Stimulated activated naive CD8-positive, alpha-beta T cell treated with anti-CD3 and anti-CD28 coated beads, Interleukin-15, Interleukin-2, amounts not matched to agents 100 U/mL and 50 U/mL, for 24 hours (primary cell): ENCODE results near the gene DUS2.

ENCODE experiments used
- ATAC-seq: fragments of 150-1000 bp; cut with Tn5 transposase; one replicate; pipeline ENCODE4 v1.10.0; 2021
- DNase-seq: peaks from one replicate; pipeline ENCODE4 v3.0.0; 2021

Gene DUS2

DNA sequence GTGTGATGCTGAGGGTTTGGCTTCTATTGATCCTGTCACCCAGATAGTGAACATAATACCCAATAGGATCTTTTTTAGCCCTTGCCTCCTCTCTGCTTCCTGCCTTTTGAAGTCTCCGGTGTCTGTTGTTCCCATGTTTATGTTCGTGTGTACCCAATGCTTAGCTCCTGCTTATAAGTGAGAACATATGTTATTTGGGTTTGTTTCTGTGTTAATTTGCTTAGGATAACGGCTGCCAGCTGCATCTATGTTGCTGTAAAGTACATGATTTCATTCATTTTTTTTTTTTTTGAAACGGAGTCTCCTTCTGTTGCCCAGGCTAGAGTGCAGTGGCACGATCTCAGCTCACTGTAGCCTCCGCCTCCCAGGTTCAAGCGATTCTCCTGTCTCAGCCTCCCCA lies 23.0 kb downstream of the DUS2 start:
- ATAC-seq, result no peak

GRCh38 chr16:68047987-68048386 lies 24.9 kb downstream of the DUS2 start:
- ATAC-seq (no peak), DNase-seq (no peak)

More for the DNA sequence above, 23.0 kb downstream of the DUS2 start:
- DNase-seq, result no peak

- no peak for ATAC-seq
- DNase-seq, result no peak
Measured at GRCh38 chr16:68049449-68049848, 26.4 kb downstream of the DUS2 start.

- ATAC-seq (no peak), DNase-seq (no peak)
Measured at GRCh38 chr16:68055395-68055794, 32.3 kb downstream of the DUS2 start.

DNA sequence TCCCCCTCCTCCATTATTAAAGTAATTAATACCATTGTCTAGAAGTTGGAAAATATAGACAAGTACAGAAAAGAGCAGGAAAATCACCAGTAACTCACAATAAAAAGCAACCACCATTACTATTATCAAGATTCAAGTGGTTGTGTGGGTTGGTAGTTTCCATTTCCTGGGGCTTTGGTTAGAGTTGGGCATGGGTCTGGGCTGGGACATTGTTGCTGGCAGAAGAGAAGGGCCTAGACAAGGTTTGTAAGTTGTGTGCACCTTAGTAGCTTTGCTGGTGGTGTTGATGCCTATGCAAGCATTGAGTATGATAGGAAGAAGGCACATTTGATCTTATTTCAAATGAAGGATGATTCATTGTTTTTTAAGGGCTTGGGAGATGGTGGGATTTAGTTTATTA lies 36.7 kb downstream of the DUS2 start:
- peak; percentile 55 for ATAC-seq
- no peak for DNase-seq

DNA sequence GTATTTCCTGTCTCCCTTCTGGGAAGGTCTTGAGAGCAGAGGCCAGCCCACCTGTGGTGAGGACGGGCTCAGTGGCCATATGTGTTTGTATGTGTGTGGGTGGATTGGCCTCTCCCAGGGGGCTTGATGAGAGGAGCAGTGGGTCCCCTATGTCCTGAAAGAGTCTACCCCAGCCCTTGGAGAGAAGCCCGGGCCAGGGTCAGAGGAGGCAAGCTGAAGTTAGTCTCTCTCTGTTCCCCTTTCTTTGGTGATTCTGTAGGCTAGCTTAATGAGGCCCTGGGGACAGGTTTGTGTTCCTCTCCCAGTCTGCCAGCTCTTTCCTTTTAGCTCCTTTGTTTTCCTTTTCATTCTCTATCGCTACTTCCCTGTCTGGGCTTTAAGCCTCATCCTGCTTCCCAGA lies 38.3 kb downstream of the DUS2 start:
- ATAC-seq (no peak), DNase-seq (no peak)

- peak; percentile 38 for DNase-seq
- ATAC-seq, result peak; percentile 69
Measured at GRCh38 chr16:68062910-68063393, 39.9 kb downstream of the DUS2 start.

DNA sequence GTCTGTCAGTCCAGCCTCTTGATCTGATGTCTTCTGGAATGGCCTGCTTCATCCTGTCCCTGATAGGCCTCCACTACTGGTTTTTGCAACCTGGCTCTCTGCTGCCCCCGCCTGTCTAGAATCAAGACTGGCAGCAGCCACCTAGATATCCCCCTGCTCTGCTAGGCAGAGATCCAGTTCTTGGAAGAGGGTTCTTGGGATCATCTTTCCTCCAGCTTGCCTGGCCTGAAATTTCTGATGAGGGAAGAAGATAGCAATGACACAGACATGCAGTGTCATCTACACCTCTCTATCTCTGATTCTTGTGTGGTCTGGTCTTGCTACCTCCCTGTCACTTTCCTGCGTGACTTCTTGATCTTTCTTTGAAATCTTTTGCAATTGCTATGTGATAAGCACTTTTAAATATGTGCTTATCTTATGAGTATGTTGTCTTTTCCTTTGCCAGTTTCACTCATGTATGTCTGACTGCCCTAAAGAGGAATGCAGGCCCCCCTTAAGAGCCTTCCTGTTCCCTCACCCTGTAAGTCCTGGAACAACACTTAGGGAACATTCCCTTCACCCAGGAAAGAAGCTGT lies 41.8 kb downstream of the DUS2 start:
- DNase-seq, result peak; percentile 79

DNA sequence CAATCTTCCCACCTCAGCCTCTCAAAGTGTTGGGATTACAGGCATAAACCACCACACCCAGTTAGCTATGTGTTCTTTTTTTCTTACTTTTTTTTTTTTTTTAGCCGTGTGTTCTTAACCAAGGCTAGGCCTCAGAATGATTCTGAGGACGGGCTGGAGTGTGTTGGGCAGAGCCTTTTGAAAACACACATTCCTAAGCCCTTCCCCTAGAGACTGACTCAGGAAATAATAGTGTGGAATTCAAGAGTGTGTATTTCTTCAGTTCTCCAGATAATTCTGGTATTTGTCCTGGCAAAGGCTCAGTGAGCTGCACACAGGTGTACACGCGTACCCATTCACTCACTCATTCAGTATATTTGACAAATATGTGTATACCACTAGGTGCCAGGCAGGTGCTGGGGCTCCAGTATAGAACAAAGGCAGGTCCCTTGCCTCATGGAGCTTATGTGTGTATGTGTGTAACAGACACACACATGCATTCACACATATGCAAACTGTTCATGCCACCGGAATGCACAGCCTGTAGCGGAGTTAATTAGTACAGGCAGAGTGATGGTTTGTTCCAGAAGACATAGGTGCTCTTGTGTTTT lies 42.7 kb downstream of the DUS2 start:
- no peak for ATAC-seq
- no peak for DNase-seq

More for the DNA sequence above, 41.8 kb downstream of the DUS2 start:
- ATAC-seq, result peak; percentile 67

DNA sequence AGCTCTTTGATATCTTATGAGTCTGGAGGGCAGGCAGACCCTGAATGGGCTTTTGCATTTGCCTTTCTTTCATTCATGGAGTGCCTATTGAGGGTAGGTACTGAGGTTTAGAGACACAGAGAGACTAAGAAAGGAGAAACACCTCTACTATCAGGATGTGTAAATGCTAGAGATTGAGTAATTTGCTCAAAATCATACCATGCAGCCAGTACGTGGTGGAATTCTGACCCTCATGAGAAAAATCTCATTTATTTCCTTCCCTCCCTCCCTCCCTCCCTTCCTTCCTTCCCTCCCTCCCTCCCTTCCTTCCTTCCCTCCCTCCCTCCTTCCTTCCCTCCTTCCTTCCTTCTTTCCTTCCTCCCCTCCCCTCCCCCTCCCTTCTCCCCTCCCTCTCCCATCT lies 43.7 kb downstream of the DUS2 start:
- no peak for DNase-seq
- ATAC-seq, result no peak

GRCh38 chr16:68068926-68069325 lies 45.8 kb downstream of the DUS2 start:
- DNase-seq, result no peak
- ATAC-seq, result no peak

DNA sequence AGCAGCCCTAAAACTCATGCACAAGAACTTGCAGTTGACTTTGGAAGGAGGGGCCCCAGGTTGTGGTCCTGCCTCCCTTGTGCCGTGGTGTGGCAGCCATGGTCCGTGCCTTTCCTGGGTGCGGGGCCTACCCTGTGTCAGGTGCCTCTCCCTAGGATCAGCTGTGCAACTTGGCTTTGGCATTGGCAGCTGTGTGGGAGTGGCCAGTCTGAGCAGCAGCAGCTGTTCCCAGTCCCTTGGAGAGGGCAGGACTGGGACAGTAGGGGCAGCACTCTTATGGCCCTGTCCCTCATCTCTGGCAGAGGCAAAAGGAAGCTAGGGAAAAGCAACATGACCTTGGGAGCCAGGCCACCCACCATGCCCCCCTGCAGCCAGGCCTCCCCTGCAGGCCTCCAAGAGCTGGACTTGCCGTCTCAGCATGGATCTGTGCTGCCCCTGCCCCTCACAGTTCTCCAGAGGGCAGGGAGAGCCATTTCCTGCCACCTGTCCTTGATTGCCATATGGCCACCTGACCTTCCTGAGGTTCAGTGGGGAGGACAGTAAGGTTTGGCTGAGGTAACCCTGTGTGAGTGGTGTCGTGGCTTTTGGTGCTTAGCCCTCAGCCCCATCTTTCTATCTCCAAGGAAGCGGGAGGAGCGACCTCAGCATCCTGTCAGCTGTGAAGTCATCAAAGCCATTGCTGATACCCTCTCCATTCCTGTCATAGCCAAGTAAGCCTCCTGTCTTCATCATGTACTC lies 46.6 kb downstream of the DUS2 start:
- DNase-seq (no peak), ATAC-seq (peak; percentile 21)

- DNase-seq (no peak), ATAC-seq (peak; percentile 30)
Measured at GRCh38 chr16:68070249-68070730, 47.2 kb downstream of the DUS2 start.

DNA sequence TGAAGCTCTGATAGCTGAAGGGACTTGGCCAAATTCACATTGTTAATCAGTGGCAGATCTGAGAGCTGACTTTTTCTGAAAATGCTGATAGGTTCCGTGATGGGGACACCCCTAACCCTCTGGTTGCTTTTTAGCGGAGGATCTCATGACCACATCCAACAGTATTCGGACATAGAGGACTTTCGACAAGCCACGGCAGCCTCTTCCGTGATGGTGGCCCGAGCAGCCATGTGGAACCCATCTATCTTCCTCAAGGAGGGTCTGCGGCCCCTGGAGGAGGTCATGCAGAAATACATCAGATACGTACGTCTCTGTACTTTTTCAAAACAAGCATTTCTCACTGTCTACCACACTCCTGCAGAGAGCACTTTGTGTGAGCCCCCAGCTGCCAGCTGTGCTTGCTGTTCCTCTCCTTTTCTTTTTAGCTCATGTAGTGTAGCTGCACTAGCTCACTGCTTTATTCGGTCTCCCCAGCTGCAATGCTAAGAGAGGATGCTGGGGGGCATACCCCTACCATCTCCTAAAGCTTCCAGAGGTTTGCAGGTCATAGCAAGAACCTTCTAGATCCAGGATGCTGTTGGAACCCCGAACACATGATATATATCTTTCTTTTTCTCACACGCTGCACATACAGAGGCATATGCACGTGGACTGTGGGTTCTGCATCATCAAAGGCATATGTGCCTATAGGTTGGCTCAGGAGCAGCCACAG lies 47.9 kb downstream of the DUS2 start:
- ATAC-seq, result no peak
- DNase-seq, result no peak

DNA sequence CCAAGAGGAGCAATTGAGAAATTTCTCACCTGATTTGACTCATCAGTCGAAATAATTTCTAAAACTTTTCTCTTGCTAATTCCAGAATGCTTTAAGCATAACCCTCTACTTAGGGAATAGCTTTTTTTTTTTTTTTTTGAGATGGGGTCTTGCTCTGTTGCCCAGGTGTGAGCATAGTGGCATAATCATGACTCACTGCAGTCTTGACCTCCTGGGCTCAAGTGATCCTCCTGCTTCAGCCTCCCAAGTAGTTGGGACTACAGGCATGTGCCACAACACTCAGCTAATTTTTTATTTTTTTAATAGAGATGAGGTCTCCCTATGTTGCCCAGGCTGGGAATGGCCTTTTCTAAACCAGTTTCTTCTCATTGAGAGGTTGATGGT lies 48.4 kb downstream of the DUS2 start:
- ATAC-seq (no peak), DNase-seq (no peak)

DNA sequence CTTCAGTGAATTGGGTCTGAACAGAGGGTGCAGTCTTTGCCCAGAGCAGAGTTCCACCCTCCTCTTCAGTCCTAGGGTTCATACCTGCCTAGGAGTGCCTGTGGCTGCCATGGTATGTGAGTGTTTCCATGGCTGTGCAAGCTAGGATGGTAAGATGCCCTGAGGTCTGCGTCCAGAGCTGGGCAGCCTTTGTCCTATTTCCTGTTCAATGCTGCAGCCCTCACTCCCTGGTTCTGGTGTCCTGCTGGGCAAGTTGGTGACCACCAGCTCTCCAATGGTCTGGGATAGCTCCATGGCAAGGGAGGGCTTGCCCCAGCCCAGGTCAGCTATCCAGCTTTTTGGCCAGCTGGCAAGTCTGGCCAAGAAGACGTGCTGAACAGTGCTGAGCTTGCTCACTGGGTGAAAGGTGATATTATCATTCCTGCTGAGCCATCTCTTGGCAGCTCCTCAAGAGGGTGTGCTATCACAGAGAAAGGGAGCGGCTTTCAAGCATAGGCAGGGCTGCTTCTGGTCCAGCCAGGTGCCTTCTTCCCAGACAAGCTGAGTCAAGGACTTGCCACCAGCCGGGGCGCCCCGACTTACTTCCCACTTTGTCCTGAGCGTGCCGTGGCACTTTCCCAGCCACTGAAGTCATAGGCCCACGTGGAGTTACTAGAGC lies 49.1 kb downstream of the DUS2 start:
- no peak for ATAC-seq
- no peak for DNase-seq

DNA sequence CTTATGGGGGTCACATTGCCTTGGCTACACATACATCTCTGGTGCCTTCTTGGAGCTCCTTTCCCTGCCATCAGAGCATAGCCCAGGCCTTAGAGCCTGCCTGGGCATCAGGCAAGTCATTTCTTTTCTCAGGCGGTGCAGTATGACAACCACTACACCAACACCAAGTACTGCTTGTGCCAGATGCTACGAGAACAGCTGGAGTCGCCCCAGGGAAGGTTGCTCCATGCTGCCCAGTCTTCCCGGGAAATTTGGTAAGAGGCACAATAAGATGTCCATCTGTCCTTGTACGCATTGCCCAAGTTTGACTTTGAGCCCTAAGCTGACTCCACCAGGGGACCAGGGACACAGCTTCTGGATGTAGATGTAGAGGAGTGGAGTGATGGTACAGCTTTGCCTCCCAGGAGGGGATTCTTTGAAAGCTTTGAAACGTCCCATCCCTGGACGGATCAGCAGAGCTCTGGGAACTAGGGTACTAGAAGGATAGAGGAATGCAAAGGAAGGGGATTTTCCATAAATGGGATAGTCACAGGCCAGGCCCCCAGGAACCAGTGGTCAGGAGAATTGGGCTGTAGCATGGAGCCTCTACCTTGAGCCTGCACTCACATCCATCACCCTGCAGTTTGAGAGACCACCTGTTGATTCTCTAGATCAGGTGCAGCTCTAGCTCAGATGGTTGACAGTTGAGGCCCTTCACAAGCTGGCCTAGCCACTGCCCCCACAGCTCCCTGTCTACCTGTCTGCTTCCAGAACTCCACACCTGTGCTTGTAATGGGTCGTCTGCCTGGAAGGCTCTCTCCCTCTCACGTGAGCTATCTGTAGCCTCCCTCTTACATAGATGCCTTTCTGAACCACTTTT lies 51.0 kb downstream of the DUS2 start:
- no peak for DNase-seq
- no peak for ATAC-seq

DNA sequence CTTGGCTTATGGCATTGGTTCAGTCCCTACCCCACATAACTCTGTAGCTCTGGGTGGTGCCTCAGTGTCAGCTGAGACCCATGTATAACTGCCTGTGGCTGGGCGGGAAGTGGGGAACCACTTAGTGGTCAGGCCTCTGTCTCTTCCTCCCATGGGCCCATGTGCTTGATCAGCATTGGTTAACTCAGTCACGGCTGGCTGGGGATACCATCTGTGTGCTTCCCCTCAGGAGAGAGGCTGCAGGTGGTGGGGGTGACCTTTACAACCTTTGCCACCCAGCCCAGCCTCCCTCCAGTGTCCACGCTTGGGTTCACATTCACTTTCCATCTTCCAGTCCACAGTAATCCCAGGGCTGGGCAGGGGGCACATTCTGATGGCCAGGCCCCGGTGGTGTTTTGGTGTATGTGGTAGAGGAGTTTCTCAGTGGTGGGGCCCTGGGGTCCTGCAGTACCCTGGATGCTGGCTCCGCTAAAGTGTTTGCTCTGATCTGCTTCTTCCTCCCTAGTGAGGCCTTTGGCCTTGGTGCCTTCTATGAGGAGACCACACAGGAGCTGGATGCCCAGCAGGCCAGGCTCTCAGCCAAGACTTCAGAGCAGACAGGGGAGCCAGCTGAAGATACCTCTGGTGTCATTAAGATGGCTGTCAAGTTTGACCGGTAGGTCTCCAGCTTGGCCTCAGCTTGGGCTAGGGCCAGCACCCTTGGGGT lies 51.9 kb downstream of the DUS2 start:
- DNase-seq (peak; percentile 80), ATAC-seq (peak; percentile 73)

DNA sequence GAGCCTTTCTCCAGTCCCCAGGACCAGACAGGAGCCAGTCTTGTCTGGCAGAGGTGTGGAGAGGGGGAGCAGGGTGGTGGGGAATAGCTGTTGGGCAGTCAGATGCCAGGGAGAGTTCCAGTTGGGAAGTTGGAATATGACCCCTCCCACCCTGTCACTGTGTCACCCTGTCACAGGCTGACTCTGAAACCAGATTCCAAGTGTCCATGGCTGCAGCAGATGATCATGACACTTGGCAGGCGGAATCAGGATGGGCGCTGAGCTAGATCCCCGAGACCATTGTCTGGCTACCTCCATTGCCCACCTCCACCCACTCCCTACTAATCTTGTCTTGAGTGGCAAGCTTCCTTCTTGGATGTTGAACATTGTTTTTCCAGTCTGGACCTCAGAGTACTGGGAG lies 52.9 kb downstream of the DUS2 start:
- ATAC-seq, result no peak
- DNase-seq, result no peak

DNA sequence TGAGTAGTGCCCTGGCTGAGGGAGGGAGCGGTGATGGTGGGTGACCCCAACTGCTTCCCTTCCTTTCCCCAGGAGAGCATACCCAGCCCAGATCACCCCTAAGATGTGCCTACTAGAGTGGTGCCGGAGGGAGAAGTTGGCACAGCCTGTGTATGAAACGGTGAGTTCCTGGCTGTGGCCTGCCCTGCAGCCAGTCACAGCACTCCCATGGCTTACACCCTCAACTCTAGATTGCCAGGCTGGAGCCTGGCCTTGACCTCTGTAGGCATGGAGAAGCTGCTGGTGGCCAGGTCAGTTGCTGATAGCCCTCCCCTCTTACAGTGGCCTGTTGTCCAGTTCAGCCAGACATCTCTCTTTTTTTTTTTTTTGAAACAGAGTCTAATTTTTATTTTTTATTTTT lies 53.5 kb downstream of the DUS2 start:
- DNase-seq, result no peak
- ATAC-seq, result no peak
